SK-N-SH (cell line): ENCODE data around the gene PYDC1. TPM values are rescaled to one million over a fixed set of nuclear protein-coding genes. Genes with fewer than 3 reads are reported as not detected.

Source experiments
- CTCF ChIA-PET: fragments of 300-600, 350-600 bp; formaldehyde crosslinking; extraction: SDS; loops from one replicate; lab custom pipeline; 2021; lab: Yijun Ruan, JAX
- POLR2A ChIA-PET: fragments of 350-600 bp; sonication (Branson Sonifier 250); formaldehyde crosslinking; extraction: SDS; loops from one replicate; lab custom pipeline; 2020; ENCODE audit warnings: antibody characterized with exemption, inconsistent platforms; lab: Yijun Ruan, JAX
- DNase-seq: peaks from one replicate; pipeline ENCODE4 v3.0.0; 2012
- H2AFZ ChIP-seq: fragments of 200-600 bp; sonication (generic); 2 replicates; pipeline ENCODE4 v1.8.1; 2016; ENCODE audit warnings: antibody characterized with exemption, mild to moderate bottlenecking, low read depth
- H3F3A ChIP-seq: fragments of 200-600 bp; sonication (generic); replicated peaks from 2 replicates; pipeline ENCODE3; 2016; ENCODE audit warnings: antibody characterized with exemption, mild to moderate bottlenecking; ENCODE audit not compliant: insufficient read depth
- H3K27ac ChIP-seq, 2 experiments: fragments of 200-500 bp in 1 of 2; fragments of 200-600 bp in 1 of 2; sonication (Bioruptor generic) in 1 of 2; sonication (generic), shearing (Covaris generic) in 1 of 2; 2 replicates each; pipeline versions ENCODE4 v1.5.1 to v1.6.1; 2014 to 2016; ENCODE audit warnings: low read depth in 2 of 2, inconsistent platforms in 1 of 2, low read length in 1 of 2, mild to moderate bottlenecking in 1 of 2, mixed read lengths in 1 of 2
- H3K27me3 ChIP-seq: fragments of 200-600 bp; sonication (generic), shearing (Covaris generic); 2 replicates; pipeline ENCODE4 v1.6.1; 2016; ENCODE audit warnings: mixed run types; ENCODE audit not compliant: insufficient read depth
- H3K36me3 ChIP-seq, 2 experiments: fragments of 200-500 bp in 1 of 2; fragments of 200-600 bp in 1 of 2; sonication (Bioruptor generic) in 1 of 2; sonication (generic) in 1 of 2; replicated peaks in 1 of 2; 2 replicates each; pipeline versions ENCODE3 to v1.5.1; 2014 to 2016; ENCODE audit warnings: low read length in 1 of 2, mild to moderate bottlenecking in 1 of 2; ENCODE audit not compliant: insufficient read depth in 2 of 2, control insufficient read depth in 1 of 2
- H3K4me1 ChIP-seq, 2 experiments: fragments of 200-500 bp in 1 of 2; fragments of 200-600 bp in 1 of 2; sonication (Bioruptor generic) in 1 of 2; sonication (generic), shearing (Covaris generic) in 1 of 2; 2 replicates each; pipeline versions ENCODE4 v1.5.1 to v1.6.1; 2014 to 2016; ENCODE audit warnings: low read depth in 1 of 2, low read length in 1 of 2, mixed run types in 1 of 2; ENCODE audit not compliant: insufficient read depth in 2 of 2, control insufficient read depth in 1 of 2
- H3K4me2 ChIP-seq: fragments of 200-600 bp; sonication (generic), shearing (Covaris generic); 2 replicates; pipeline ENCODE4 v1.6.1; 2017; ENCODE audit warnings: mixed run types
- H3K4me3 ChIP-seq, 2 experiments: fragments of 200-500 bp in 1 of 2; fragments of 200-600 bp in 1 of 2; sonication (Bioruptor generic) in 1 of 2; sonication (generic), shearing (Covaris generic) in 1 of 2; 2 replicates each; pipeline versions ENCODE4 v1.5.1 to v1.8.1; 2014 to 2016; ENCODE audit warnings: low read depth in 2 of 2, inconsistent platforms in 1 of 2, low read length in 1 of 2, mild to moderate bottlenecking in 1 of 2, mixed read lengths in 1 of 2, moderate library complexity in 1 of 2
- H3K79me2 ChIP-seq: fragments of 200-600 bp; sonication (generic); 2 replicates; pipeline ENCODE4 v1.8.1; 2017; ENCODE audit warnings: mild to moderate bottlenecking; ENCODE audit not compliant: insufficient read depth
- H3K9ac ChIP-seq: fragments of 200-600 bp; sonication (generic); 2 replicates; pipeline ENCODE4 v1.6.1; 2017; ENCODE audit warnings: mixed run types
- H3K9me2 ChIP-seq: fragments of 200-600 bp; sonication (generic); 2 replicates; pipeline ENCODE4 v1.6.1; 2017; ENCODE audit warnings: mixed run types
- H3K9me3 ChIP-seq: fragments of 200-600 bp; sonication (generic); 2 replicates; pipeline ENCODE4 v1.6.1; 2017; ENCODE audit warnings: mixed run types, mild to moderate bottlenecking, moderate library complexity
- H4K20me1 ChIP-seq: fragments of 200-600 bp; sonication (generic); 2 replicates; pipeline ENCODE4 v1.6.1; 2017; ENCODE audit warnings: mild to moderate bottlenecking, mixed run types; ENCODE audit not compliant: insufficient read depth
- EP300 ChIP-seq, 2 experiments: IDR thresholded peaks; 2 replicates each; pipeline versions ENCODE4 v1.4.0 to v1.6.1; 2012; ENCODE audit warnings: borderline replicate concordance in 1 of 2, low read depth in 1 of 2, low read length in 1 of 2
- FOXJ3 ChIP-seq: sonication (generic); formaldehyde crosslinking; IDR thresholded peaks from 2 replicates; pipeline ENCODE4 v1.5.1; 2020; ENCODE audit warnings: mild to moderate bottlenecking, missing genetic modification reagents
- FOXM1 ChIP-seq: IDR thresholded peaks from 2 replicates; pipeline ENCODE4 v1.4.0; 2012; ENCODE audit warnings: low read depth, mild to moderate bottlenecking
- GABPA ChIP-seq: IDR thresholded peaks from 2 replicates; pipeline ENCODE4 v1.4.0; 2012; ENCODE audit warnings: low read depth, mild to moderate bottlenecking
- IRF3 ChIP-seq: fragments of 150-350 bp; IDR thresholded peaks from 2 replicates; pipeline ENCODE4 v1.6.1; 2016; ENCODE audit warnings: mild to moderate bottlenecking, low read depth, low read length
- MAX ChIP-seq: IDR thresholded peaks from 2 replicates; pipeline ENCODE4 v1.4.0; 2012; ENCODE audit warnings: low read depth
- MEF2A ChIP-seq: IDR thresholded peaks from 2 replicates; pipeline ENCODE4 v1.4.0; 2012; ENCODE audit warnings: low read depth, borderline replicate concordance
- MXI1 ChIP-seq: IDR thresholded peaks from 2 replicates; pipeline ENCODE4 v1.6.1; 2012; ENCODE audit warnings: mild to moderate bottlenecking, low read depth, low read length, improper control_type of control experiment
- PBX3 ChIP-seq: IDR thresholded peaks from 2 replicates; pipeline ENCODE4; 2012
- POLR2AphosphoS5 ChIP-seq: IDR thresholded peaks from 2 replicates; pipeline ENCODE4 v1.6.1; 2012; ENCODE audit warnings: low read depth, low read length
- RAD21 ChIP-seq: IDR thresholded peaks from 2 replicates; pipeline ENCODE4 v1.6.1; 2012; ENCODE audit warnings: mild to moderate bottlenecking, low read length
- RCOR1 ChIP-seq: fragments of 150-350 bp; IDR thresholded peaks from 2 replicates; pipeline ENCODE4 v1.6.1; 2017; ENCODE audit warnings: antibody characterized with exemption, low read length
- SMC3 ChIP-seq: IDR thresholded peaks from 2 replicates; pipeline ENCODE4 v1.6.1; 2012; ENCODE audit warnings: low read depth, low read length, improper control_type of control experiment
- TAF1 ChIP-seq: IDR thresholded peaks from 2 replicates; pipeline ENCODE4 v1.6.1; 2012; ENCODE audit warnings: low read depth, mild to moderate bottlenecking, low read length, moderate library complexity, borderline replicate concordance
- TCF12 ChIP-seq: IDR thresholded peaks from 2 replicates; pipeline ENCODE4 v1.4.0; 2012
- USF1 ChIP-seq: IDR thresholded peaks from 2 replicates; pipeline ENCODE4 v1.4.0; 2012; ENCODE audit warnings: low read depth, borderline replicate concordance
- ZBTB33 ChIP-seq: IDR thresholded peaks from 2 replicates; pipeline ENCODE4 v1.4.0; 2012; ENCODE audit warnings: low read depth, borderline replicate concordance
- WGBS: methylation state at CpG from one replicate; pipeline ENCODE4 v1.1.6; 2017; ENCODE audit warnings: low lambda C conversion rate; 5-methylcytosine and 5-hydroxymethylcytosine counted together
- polyA plus RNA-seq, 3 experiments: library from polyadenylated mRNA; depleted of rRNA; stranded (reverse); fragments of >200 nt; gene quantifications; 2 replicates each; pipeline ENCODE4 v1.2.3, GENCODE V29; 2012

Gene PYDC1
- polyA plus RNA-seq, 1 of the 3 experiments (the other 2 are of a cell fraction), result not detected

GRCh38 chr16:31183432-31184428, 33.2 kb downstream of the PYDC1 start:
- DNase-seq, result no peak
- no peaks in the 10 kb centered on the region for H3K27me3 ChIP-seq
- H3K4me1 ChIP-seq, result peaks cover 9 to 15% of the 10 kb centered on the region in 2 experiments; a peak in 2 of 4 replicates
- TF ChIP-seq MXI1, result no peak
- no peak for TF ChIP-seq POLR2AphosphoS5
- TF ChIP-seq FOXJ3 (CRISPR knock-in tag), result no peak
- TF ChIP-seq ZBTB33, result no peak
- no peak for TF ChIP-seq TAF1
- TF ChIP-seq GABPA, result no peak
- no peak for TF ChIP-seq TCF12
- TF ChIP-seq SMC3, result no peak
- no peak overlapping the region for H2AFZ ChIP-seq
- no peak overlapping the region; a peak in 1 of 4 replicates for H3K4me3 ChIP-seq
- POLR2A ChIA-PET, result interaction anchor here (0.6 to 1.7 kb wide), 3 partner anchors 15 to 20 kb away, joined by 3 to 5 read pairs (median 4); no protein-coding TSS in a partner anchor
- CTCF ChIA-PET, result interaction anchor here (0.6 to 1.7 kb wide), 7 partner anchors 12 to 684 kb away, joined by 3 to 5 read pairs (median 3); partner anchors contain the start of genes HSD3B7 and ZNF843
- peaks cover 82% of the 10 kb centered on the region for H4K20me1 ChIP-seq
- 90% methylated on average over 10 of the region's 10 CpGs for WGBS
- no peaks in the 10 kb centered on the region for H3K9me2 ChIP-seq
- no peaks in the 10 kb centered on the region for H3K9me3 ChIP-seq
- no peak overlapping the region for H3K27ac ChIP-seq
- H3F3A ChIP-seq, result peaks cover 33% of the 10 kb centered on the region
- H3K9ac ChIP-seq, result no peak overlapping the region
- peak overlapping the region; percentile 92 for H3K4me2 ChIP-seq
- peaks cover 95% of the 10 kb centered on the region for H3K79me2 ChIP-seq
- H3K36me3 ChIP-seq, result peaks cover 57 to 79% of the 10 kb centered on the region in 2 experiments

- DNase-seq, result no peak
- Histone ChIP-seq H3K27me3 (no peaks in the 10 kb centered on the region), H3K4me2 (peak overlapping the region; percentile 92), H3K4me1 (peaks cover 9 to 15% of the 10 kb centered on the region in 2 experiments; a peak in 2 of 4 replicates), H4K20me1 (peaks cover 69% of the 10 kb centered on the region), H3F3A (peaks cover 23% of the 10 kb centered on the region), H3K9ac (peak overlapping the region; percentile 100; the same call in 1 of the 2 replicates), H3K79me2 (peaks cover 81% of the 10 kb centered on the region), H3K4me3 (peak overlapping the region; percentile 77 to 99; a peak in 3 of 4 replicates), H3K9me2 (no peaks in the 10 kb centered on the region), H3K9me3 (no peaks in the 10 kb centered on the region), H2AFZ (no peak overlapping the region), H3K27ac (no peak overlapping the region), H3K36me3 (peaks cover 44 to 66% of the 10 kb centered on the region in 2 experiments)
- POLR2A ChIA-PET, result interaction anchor here (1.0 to 1.7 kb wide), 3 partner anchors 16 to 531 kb away, joined by 3 to 5 read pairs (median 4); a partner anchor contains a TSS
- CTCF ChIA-PET, result interaction anchor here (1.3 to 1.7 kb wide), 2 partner anchors 25 to 197 kb away, joined by 3 read pairs; partner anchors contain the start of gene HSD3B7
- WGBS, result 17% methylated on average over 7 of the region's 7 CpGs
- no peak for TF ChIP-seq MEF2A
- TF ChIP-seq IRF3, result no peak
- no peak for TF ChIP-seq RAD21
- TF ChIP-seq TCF12, result no peak
- TF ChIP-seq RCOR1, result no peak
- no peak for TF ChIP-seq MAX
- no peak for TF ChIP-seq FOXM1
- TF ChIP-seq USF1, result no peak
- no peak for TF ChIP-seq EP300 (IDR thresholded peaks at IDR 0.05; ENCODE audit: borderline replicate concordance in 1 of 2, low read depth in 1 of 2, low read length in 1 of 2)
- TF ChIP-seq PBX3, result no peak
Observed at GRCh38 chr16:31182391-31182790, 34.5 kb downstream of the PYDC1 start.
